Measurements from ENCODE around the gene VOPP1.
"Not testable (repeated sequence)": the region's sequence is repeated elsewhere in the genome, so short reads cannot be mapped to it uniquely, and the experiment has no call there.

Gene VOPP1

GRCh38 chr7:55472406-55472805 lies 99.9 kb downstream of the VOPP1 start:
- in situ Hi-C loops (cut with MboI; ENCODE audit: low sequenced_read_pairs), result not testable (repeated sequence)

GRCh38 chr7:55471594-55471993 lies 100.7 kb downstream of the VOPP1 start:
- in situ Hi-C loops (cut with MboI; ENCODE audit: low sequenced_read_pairs), result not testable (repeated sequence)

- in situ Hi-C loops (cut with MboI; ENCODE audit: low sequenced_read_pairs), result no loop called here
These were observed 102.0 kb downstream of the VOPP1 start for GRCh38 chr7:55470261-55470660.

GRCh38 chr7:55469721-55470120 lies 102.6 kb downstream of the VOPP1 start:
- in situ Hi-C loops (cut with MboI; ENCODE audit: low sequenced_read_pairs), result no loop called here

GRCh38 chr7:55469271-55469681 lies 103.0 kb downstream of the VOPP1 start:
- in situ Hi-C loops (cut with MboI; ENCODE audit: low sequenced_read_pairs), result no loop called here

- in situ Hi-C loops (cut with MboI; ENCODE audit: low sequenced_read_pairs), result no loop called here
These were observed 103.8 kb downstream of the VOPP1 start for GRCh38 chr7:55468495-55468894.

GRCh38 chr7:55467047-55467593 lies 105.2 kb downstream of the VOPP1 start:
- in situ Hi-C loops (cut with MboI; ENCODE audit: low sequenced_read_pairs), result no loop called here

- in situ Hi-C loops (cut with MboI; ENCODE audit: low sequenced_read_pairs), result no loop called here
These were observed 106.6 kb downstream of the VOPP1 start for GRCh38 chr7:55465691-55466090.

- in situ Hi-C loops (cut with MboI; ENCODE audit: low sequenced_read_pairs), result no loop called here
These were observed 107.9 kb downstream of the VOPP1 start for GRCh38 chr7:55464422-55464821.

GRCh38 chr7:55463686-55464262 lies 108.5 kb downstream of the VOPP1 start:
- in situ Hi-C loops (cut with MboI; ENCODE audit: low sequenced_read_pairs), result no loop called here

- in situ Hi-C loops (cut with MboI; ENCODE audit: low sequenced_read_pairs), result no loop called here
These were observed 114.0 kb downstream of the VOPP1 start for GRCh38 chr7:55458351-55458750.

GRCh38 chr7:55457801-55458200 lies 114.5 kb downstream of the VOPP1 start:
- in situ Hi-C loops (cut with MboI; ENCODE audit: low sequenced_read_pairs), result no loop called here

GRCh38 chr7:55452971-55453370 lies 119.3 kb downstream of the VOPP1 start:
- in situ Hi-C loops (cut with MboI; ENCODE audit: low sequenced_read_pairs), result no loop called here

GRCh38 chr7:55449992-55450535 lies 122.2 kb downstream of the VOPP1 start:
- in situ Hi-C loops (cut with MboI; ENCODE audit: low sequenced_read_pairs), result no loop called here

- in situ Hi-C loops (cut with MboI; ENCODE audit: low sequenced_read_pairs), result no loop called here
These were observed 122.9 kb downstream of the VOPP1 start for GRCh38 chr7:55449205-55449991.

- in situ Hi-C loops (cut with MboI; ENCODE audit: low sequenced_read_pairs), result no loop called here
These were observed 123.8 kb downstream of the VOPP1 start for GRCh38 chr7:55448526-55448925.

GRCh38 chr7:55444786-55445185 lies 127.5 kb downstream of the VOPP1 start:
- in situ Hi-C loops (cut with MboI; ENCODE audit: low sequenced_read_pairs), result no loop called here

GRCh38 chr7:55441774-55442522 lies 130.4 kb downstream of the VOPP1 start:
- in situ Hi-C loops (cut with MboI; ENCODE audit: low sequenced_read_pairs), result no loop called here

GRCh38 chr7:55441002-55441401 lies 131.3 kb downstream of the VOPP1 start:
- in situ Hi-C loops (cut with MboI; ENCODE audit: low sequenced_read_pairs), result no loop called here

- in situ Hi-C loops (cut with MboI; ENCODE audit: low sequenced_read_pairs), result no loop called here
These were observed 132.1 kb downstream of the VOPP1 start for GRCh38 chr7:55440040-55440690.

GRCh38 chr7:55439627-55440026 lies 132.7 kb downstream of the VOPP1 start:
- in situ Hi-C loops (cut with MboI; ENCODE audit: low sequenced_read_pairs), result no loop called here

All from hTERT RPE-1 (cell line).